CD4-positive, CD25-positive, alpha-beta regulatory T cell (primary cell): ENCODE measurements around the gene NFE2L1. TPM values are rescaled to one million over a fixed set of nuclear protein-coding genes. Genes with fewer than 3 reads are reported as not detected.
"Not testable (repeated sequence)": the region's sequence is repeated elsewhere in the genome, so short reads cannot be mapped to it uniquely, and the experiment has no call there.

Experiments
- ATAC-seq, 2 donors: fragments of 150-1000 bp; cut with Tn5 transposase; one replicate each; pipeline ENCODE4 v1.10.0; 2021; ENCODE audit warnings: low read depth in 2 of 2, moderate number of reproducible peaks in 2 of 2, moderate library complexity in 1 of 2
- DNase-seq, 3 donors: peaks; one replicate each; pipeline versions ENCODE4 v3.0.0 to v3.0.0-alpha.2; 2012 to 2022; ENCODE audit warnings: mixed read lengths in 1 of 3
- H3K27ac ChIP-seq: one replicate; pipeline ENCODE4 v1.7.0; 2013; ENCODE audit warnings: mild to moderate bottlenecking, low read length; ENCODE audit not compliant: insufficient read depth, poor library complexity, severe bottlenecking
- H3K27me3 ChIP-seq: one replicate; pipeline ENCODE4 v1.7.0; 2013; ENCODE audit warnings: low read length; ENCODE audit not compliant: control insufficient read depth, insufficient read depth
- H3K36me3 ChIP-seq: one replicate; pipeline ENCODE4 v1.7.0; 2013; ENCODE audit warnings: mild to moderate bottlenecking, low read length, moderate library complexity; ENCODE audit not compliant: control insufficient read depth, insufficient read depth
- H3K4me1 ChIP-seq: 2 replicates; pipeline ENCODE4 v1.7.0; 2013; ENCODE audit warnings: mild to moderate bottlenecking, low read length; ENCODE audit not compliant: insufficient read depth, control insufficient read depth, poor library complexity, severe bottlenecking
- H3K4me3 ChIP-seq: one replicate; pipeline ENCODE4 v1.7.0; 2013; ENCODE audit warnings: low read depth, mild to moderate bottlenecking, low read length, moderate library complexity
- H3K9me3 ChIP-seq, 2 experiments: 1 replicate in 1 of 2; 2 replicates in 1 of 2; pipeline ENCODE4 v1.7.0; 2013; ENCODE audit warnings: low read length in 2 of 2, mild to moderate bottlenecking in 1 of 2, moderate library complexity in 1 of 2; ENCODE audit not compliant: control insufficient read depth in 2 of 2
- H3K27ac Mint-ChIP-seq, 3 donors: one replicate each; pipeline ENCODE4 v1.8.0; 2020 to 2022; ENCODE audit warnings: mild to moderate bottlenecking in 3 of 3, mixed read lengths in 3 of 3, moderate library complexity in 2 of 3
- H3K27me3 Mint-ChIP-seq: one replicate; pipeline ENCODE4 v1.8.0; 2022; ENCODE audit warnings: mild to moderate bottlenecking, mixed read lengths
- H3K36me3 Mint-ChIP-seq: one replicate; pipeline ENCODE4 v1.8.0; 2020; ENCODE audit warnings: mixed read lengths
- H3K4me1 Mint-ChIP-seq, 4 donors: one replicate each; pipeline ENCODE4 v1.8.0; 2020 to 2022; ENCODE audit warnings: mixed read lengths in 4 of 4, mild to moderate bottlenecking in 1 of 4
- H3K4me3 Mint-ChIP-seq, 4 donors: one replicate each; pipeline ENCODE4 v1.8.0; 2020 to 2022; ENCODE audit warnings: mild to moderate bottlenecking in 4 of 4, mixed read lengths in 4 of 4, moderate library complexity in 3 of 4
- H3K9me3 Mint-ChIP-seq, 7 donors: one replicate each; pipeline ENCODE4 v1.8.0; 2020 to 2022; ENCODE audit warnings: mixed read lengths in 7 of 7, mild to moderate bottlenecking in 3 of 7, moderate library complexity in 2 of 7
- polyA plus RNA-seq, 4 donors: library from polyadenylated mRNA; unstranded; fragments of 300-500 nt; fragmentation: Illumina TruSeq; gene quantifications; one replicate each; pipeline ENCODE4 v1.2.3, GENCODE V29; 2021
- total RNA-seq: library from RNA; stranded (reverse); gene quantifications from one replicate; pipeline ENCODE4 v1.2.3, GENCODE V29; 2022

Gene NFE2L1
- total and polyA plus RNA-seq, 5 donors from 2014 or later, result 6.7 to 41.0 (median 7.3) TPM

GRCh38 chr17:48067245-48067644, 19.1 kb downstream of the NFE2L1 start:
- Histone ChIP-seq H3K9me3 (no peaks in the 10 kb centered on the region), H3K27me3 (no peaks in the 10 kb centered on the region), H3K36me3 (peaks cover 42% of the 10 kb centered on the region), H3K27ac (no peak overlapping the region), H3K4me3 (no peak overlapping the region), H3K4me1 (no peaks in the 10 kb centered on the region)
- Mint-ChIP-seq H3K9me3 (peaks cover 0 to 1% (median 0%) of the 10 kb centered on the region in 7 donors), H3K27ac (no peak overlapping the region), H3K27me3 (no peaks in the 10 kb centered on the region), H3K4me1 (peaks cover 0 to 8% (median 5%) of the 10 kb centered on the region in 4 donors), H3K4me3 (no peak overlapping the region), H3K36me3 (peaks cover 34% of the 10 kb centered on the region)
- ATAC-seq, result no peak
- no peak for DNase-seq

GRCh38 chr17:48067808-48068207, 19.6 kb downstream of the NFE2L1 start:
- peaks cover 30% of the 10 kb centered on the region for H3K36me3 Mint-ChIP-seq
- H3K9me3 Mint-ChIP-seq, DNase-seq, ATAC-seq, H3K27ac ChIP-seq, H3K4me1 ChIP-seq, H3K9me3 ChIP-seq, H3K4me3 ChIP-seq, H3K27ac Mint-ChIP-seq, H3K27me3 ChIP-seq, H3K27me3 Mint-ChIP-seq, H3K4me3 Mint-ChIP-seq, H3K4me1 Mint-ChIP-seq: not testable (repeated sequence)
- peaks cover 39% of the 10 kb centered on the region for H3K36me3 ChIP-seq

GRCh38 chr17:48068491-48068961, 20.4 kb downstream of the NFE2L1 start:
- H3K9me3 ChIP-seq, result no peaks in the 10 kb centered on the region
- DNase-seq (peak in 1 of 3 donors; percentile 34), ATAC-seq (no peak)
- H3K4me3 ChIP-seq, result no peak overlapping the region
- no peak overlapping the region for H3K4me3 Mint-ChIP-seq
- peak overlapping the region in 2 of 3 donors; percentile 7 to 69 for H3K27ac Mint-ChIP-seq
- peaks cover 32% of the 10 kb centered on the region for H3K36me3 ChIP-seq
- peaks cover 33% of the 10 kb centered on the region for H3K36me3 Mint-ChIP-seq
- H3K9me3 Mint-ChIP-seq, result no peaks in the 10 kb centered on the region
- peaks cover 0 to 8% (median 4%) of the 10 kb centered on the region in 4 donors for H3K4me1 Mint-ChIP-seq
- no peak overlapping the region for H3K27ac ChIP-seq
- no peaks in the 10 kb centered on the region for H3K27me3 ChIP-seq
- no peaks in the 10 kb centered on the region for H3K4me1 ChIP-seq
- H3K27me3 Mint-ChIP-seq, result peaks cover 4% of the 10 kb centered on the region

- Histone ChIP-seq H3K4me3 (no peak overlapping the region), H3K36me3 (peaks cover 34% of the 10 kb centered on the region), H3K27ac (no peak overlapping the region), H3K27me3 (no peaks in the 10 kb centered on the region), H3K4me1 (no peaks in the 10 kb centered on the region), H3K9me3 (no peaks in the 10 kb centered on the region)
- Mint-ChIP-seq H3K9me3 (no peaks in the 10 kb centered on the region), H3K27ac (no peak overlapping the region), H3K36me3 (peaks cover 29% of the 10 kb centered on the region), H3K27me3 (peaks cover 4% of the 10 kb centered on the region), H3K4me3 (no peak overlapping the region), H3K4me1 (peaks cover 6 to 15% (median 8%) of the 10 kb centered on the region in 4 donors)
- ATAC-seq, result no peak
- DNase-seq, result no peak
Measured at GRCh38 chr17:48070195-48070594, 22.0 kb downstream of the NFE2L1 start.

GRCh38 chr17:48071654-48072053, 23.5 kb downstream of the NFE2L1 start:
- Mint-ChIP-seq H3K36me3 (peaks cover 34% of the 10 kb centered on the region), H3K27ac (no peak overlapping the region)
- no peaks in the 10 kb centered on the region for H3K4me1 ChIP-seq

GRCh38 chr17:48072811-48073210, 24.7 kb downstream of the NFE2L1 start:
- not testable (repeated sequence) for H3K27ac Mint-ChIP-seq, H3K9me3 ChIP-seq, DNase-seq, H3K9me3 Mint-ChIP-seq, H3K27ac ChIP-seq, H3K4me1 Mint-ChIP-seq, H3K27me3 ChIP-seq, H3K4me3 ChIP-seq, H3K4me3 Mint-ChIP-seq, ATAC-seq, H3K27me3 Mint-ChIP-seq, H3K4me1 ChIP-seq
- peaks cover 30% of the 10 kb centered on the region for H3K36me3 Mint-ChIP-seq
- peaks cover 41% of the 10 kb centered on the region for H3K36me3 ChIP-seq

More at GRCh38 chr17:48071654-48072053, 23.5 kb downstream of the NFE2L1 start:
- H3K4me1 Mint-ChIP-seq, result peaks cover 6 to 12% (median 6%) of the 10 kb centered on the region in 4 donors
- peaks cover 41% of the 10 kb centered on the region for H3K36me3 ChIP-seq
- peaks cover 4% of the 10 kb centered on the region for H3K27me3 Mint-ChIP-seq
- no peak for ATAC-seq
- no peak overlapping the region for H3K4me3 ChIP-seq
- no peaks in the 10 kb centered on the region for H3K27me3 ChIP-seq
- DNase-seq, result no peak
- no peaks in the 10 kb centered on the region for H3K9me3 ChIP-seq
- H3K27ac ChIP-seq, result no peak overlapping the region
- H3K4me3 Mint-ChIP-seq, result no peak overlapping the region
- H3K9me3 Mint-ChIP-seq, result no peaks in the 10 kb centered on the region

- H3K4me3 ChIP-seq, H3K27me3 Mint-ChIP-seq, H3K4me1 Mint-ChIP-seq, H3K9me3 ChIP-seq, DNase-seq, H3K27ac Mint-ChIP-seq, H3K27ac ChIP-seq, H3K9me3 Mint-ChIP-seq, H3K4me3 Mint-ChIP-seq, H3K27me3 ChIP-seq, ATAC-seq, H3K4me1 ChIP-seq: not testable (repeated sequence)
- H3K36me3 ChIP-seq, result peaks cover 37% of the 10 kb centered on the region
- H3K36me3 Mint-ChIP-seq, result peaks cover 25% of the 10 kb centered on the region
Measured at GRCh38 chr17:48073566-48074094, 25.5 kb downstream of the NFE2L1 start.
